Thyroid gland (tissue), 4 donors: ENCODE data around the gene DLGAP5. TPM values are rescaled to one million over a fixed set of nuclear protein-coding genes. Genes with fewer than 3 reads are reported as not detected.

Experiments used
- DNase-seq, 2 donors: peaks; one replicate each; pipeline ENCODE4 v3.0.0-alpha.2; 2019
- H3K27ac ChIP-seq, 3 donors: fragments of 200-600 bp; sonication (generic); 1 replicate in 2 of 3; 2 replicates in 1 of 3; pipeline ENCODE4 v1.5.1; 2016 to 2019; ENCODE audit warnings: mild to moderate bottlenecking in 1 of 3, moderate library complexity in 1 of 3
- H3K27me3 ChIP-seq: fragments of 200-600 bp; sonication (generic); one replicate; pipeline ENCODE4 v1.5.1; 2019
- H3K36me3 ChIP-seq, 2 donors: fragments of 200-600 bp; sonication (generic); one replicate each; pipeline ENCODE4 v1.5.1; 2016 to 2019
- H3K4me1 ChIP-seq, 2 donors: fragments of 200-600 bp; sonication (generic); one replicate each; pipeline ENCODE4 v1.5.1; 2017 to 2019
- H3K4me3 ChIP-seq, 3 donors: fragments of 200-600 bp; sonication (generic); replicated peaks in 1 of 3; 1 replicate in 2 of 3; 2 replicates in 1 of 3; pipeline ENCODE4 v1.5.1; 2016; ENCODE audit warnings: mild to moderate bottlenecking in 1 of 3
- H3K9me3 ChIP-seq: fragments of 200-600 bp; sonication (generic); one replicate; pipeline ENCODE4 v1.5.1; 2017
- POLR2A ChIP-seq, 2 donors: fragments of 450-650 bp; IDR thresholded peaks; one replicate each; pipeline ENCODE4 v1.6.1; 2017; ENCODE audit warnings: antibody characterized with exemption in 2 of 2, mild to moderate bottlenecking in 2 of 2, moderate library complexity in 1 of 2
- WGBS, 2 donors: methylation state at CpG; one replicate each; pipeline ENCODE4 v1.1.5; 2017; 5-methylcytosine and 5-hydroxymethylcytosine counted together
- intact Hi-C: fragments of 100-400 bp; cut with DNase I; formaldehyde crosslinking; loops from one replicate; pipeline ENCODE4 v1.15.1; 2023
- total RNA-seq, 4 donors: library from RNA; depleted of rRNA; stranded (reverse); fragments of >200 nt; gene quantifications; one replicate each; pipeline ENCODE4 v1.2.3, GENCODE V29; 2016
- TF ChIP-seq, protein P1 (sequence below), 6 experiments: fragments of 200-600 bp in 3 of 6; fragments of 450-650 bp in 3 of 6; sonication (generic) in 3 of 6; IDR thresholded peaks; one replicate each; pipeline ENCODE4 v1.5.1; 2016 to 2019; ENCODE audit warnings: antibody characterized with exemption in 6 of 6, mild to moderate bottlenecking in 2 of 6, inconsistent platforms in 1 of 6, moderate library complexity in 1 of 6

DLGAP5 gene
- total RNA-seq, 4 donors from 2014 or later: 0.22 to 0.42 (median 0.27) TPM; not detected in 1

DNA sequence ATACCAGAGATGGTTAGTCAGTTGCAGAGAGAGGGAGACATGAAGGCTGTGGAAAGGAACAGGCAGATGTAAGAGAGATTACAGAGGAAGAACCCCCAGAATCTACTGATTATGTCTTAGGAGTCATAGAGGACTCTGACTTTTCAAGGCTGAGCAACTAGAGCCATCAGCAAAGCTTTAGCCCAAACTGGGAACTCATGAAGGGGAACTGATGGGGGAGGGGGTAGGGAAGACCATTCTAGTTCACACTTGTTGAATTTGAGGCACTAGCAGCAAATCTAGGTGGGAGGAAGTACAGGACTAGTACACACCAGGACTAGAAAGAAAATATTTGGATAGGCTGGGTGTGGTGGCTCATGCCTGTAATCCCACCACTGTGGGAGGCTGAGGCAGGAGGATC, 52.2 kb downstream of the DLGAP5 start:
- intact Hi-C loops: no loop called here

DNA sequence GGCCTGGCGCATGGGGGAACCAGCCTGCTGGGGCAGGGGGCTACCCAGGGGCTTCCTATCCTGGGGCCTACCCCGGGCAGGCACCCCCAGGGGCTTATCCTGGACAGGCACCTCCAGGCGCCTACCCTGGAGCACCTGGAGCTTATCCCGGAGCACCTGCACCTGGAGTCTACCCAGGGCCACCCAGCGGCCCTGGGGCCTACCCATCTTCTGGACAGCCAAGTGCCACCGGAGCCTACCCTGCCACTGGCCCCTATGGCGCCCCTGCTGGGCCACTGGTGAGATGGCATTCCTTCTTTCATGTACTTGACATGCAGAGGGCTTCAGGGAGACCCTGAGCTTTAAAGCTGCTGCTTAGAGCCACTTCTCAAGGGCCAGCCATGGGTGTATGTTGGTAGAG, 53.3 kb downstream of the DLGAP5 start:
- WGBS, 2 donors: 84 to 85% methylated on average over 2 to 3 of the region's 7 CpGs
- no peaks in the 10 kb centered on the region for H3K27me3 ChIP-seq
- H3K4me3 ChIP-seq: no peak overlapping the region
- H3K4me1 ChIP-seq: peaks cover 17 to 28% of the 10 kb centered on the region in 2 donors
- TF ChIP-seq, protein P1, sequence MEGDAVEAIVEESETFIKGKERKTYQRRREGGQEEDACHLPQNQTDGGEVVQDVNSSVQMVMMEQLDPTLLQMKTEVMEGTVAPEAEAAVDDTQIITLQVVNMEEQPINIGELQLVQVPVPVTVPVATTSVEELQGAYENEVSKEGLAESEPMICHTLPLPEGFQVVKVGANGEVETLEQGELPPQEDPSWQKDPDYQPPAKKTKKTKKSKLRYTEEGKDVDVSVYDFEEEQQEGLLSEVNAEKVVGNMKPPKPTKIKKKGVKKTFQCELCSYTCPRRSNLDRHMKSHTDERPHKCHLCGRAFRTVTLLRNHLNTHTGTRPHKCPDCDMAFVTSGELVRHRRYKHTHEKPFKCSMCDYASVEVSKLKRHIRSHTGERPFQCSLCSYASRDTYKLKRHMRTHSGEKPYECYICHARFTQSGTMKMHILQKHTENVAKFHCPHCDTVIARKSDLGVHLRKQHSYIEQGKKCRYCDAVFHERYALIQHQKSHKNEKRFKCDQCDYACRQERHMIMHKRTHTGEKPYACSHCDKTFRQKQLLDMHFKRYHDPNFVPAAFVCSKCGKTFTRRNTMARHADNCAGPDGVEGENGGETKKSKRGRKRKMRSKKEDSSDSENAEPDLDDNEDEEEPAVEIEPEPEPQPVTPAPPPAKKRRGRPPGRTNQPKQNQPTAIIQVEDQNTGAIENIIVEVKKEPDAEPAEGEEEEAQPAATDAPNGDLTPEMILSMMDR (IDR thresholded peaks at IDR 0.05): peak in 1 of 6 experiments; percentile 20
- TF ChIP-seq POLR2A (IDR thresholded peaks at IDR 0.05): no peak
- no peak for DNase-seq
- intact Hi-C loops: no loop called here
- H3K9me3 ChIP-seq: no peaks in the 10 kb centered on the region
- H3K27ac ChIP-seq: peak overlapping the region in 2 of 3 donors; percentile 60 to 66
- H3K36me3 ChIP-seq: peaks cover 19 to 32% of the 10 kb centered on the region in 2 donors

More for the DNA sequence above, 52.2 kb downstream of the DLGAP5 start:
- peaks cover 29 to 41% of the 10 kb centered on the region in 2 donors for H3K36me3 ChIP-seq
- TF ChIP-seq, protein P1 (IDR thresholded peaks at IDR 0.05): no peak
- TF ChIP-seq POLR2A (IDR thresholded peaks at IDR 0.05): no peak
- H3K27ac ChIP-seq: no peak overlapping the region
- H3K9me3 ChIP-seq: no peaks in the 10 kb centered on the region
- H3K27me3 ChIP-seq: no peaks in the 10 kb centered on the region
- no peak overlapping the region for H3K4me3 ChIP-seq
- H3K4me1 ChIP-seq: peaks cover 17 to 28% of the 10 kb centered on the region in 2 donors
- DNase-seq: no peak

DNA sequence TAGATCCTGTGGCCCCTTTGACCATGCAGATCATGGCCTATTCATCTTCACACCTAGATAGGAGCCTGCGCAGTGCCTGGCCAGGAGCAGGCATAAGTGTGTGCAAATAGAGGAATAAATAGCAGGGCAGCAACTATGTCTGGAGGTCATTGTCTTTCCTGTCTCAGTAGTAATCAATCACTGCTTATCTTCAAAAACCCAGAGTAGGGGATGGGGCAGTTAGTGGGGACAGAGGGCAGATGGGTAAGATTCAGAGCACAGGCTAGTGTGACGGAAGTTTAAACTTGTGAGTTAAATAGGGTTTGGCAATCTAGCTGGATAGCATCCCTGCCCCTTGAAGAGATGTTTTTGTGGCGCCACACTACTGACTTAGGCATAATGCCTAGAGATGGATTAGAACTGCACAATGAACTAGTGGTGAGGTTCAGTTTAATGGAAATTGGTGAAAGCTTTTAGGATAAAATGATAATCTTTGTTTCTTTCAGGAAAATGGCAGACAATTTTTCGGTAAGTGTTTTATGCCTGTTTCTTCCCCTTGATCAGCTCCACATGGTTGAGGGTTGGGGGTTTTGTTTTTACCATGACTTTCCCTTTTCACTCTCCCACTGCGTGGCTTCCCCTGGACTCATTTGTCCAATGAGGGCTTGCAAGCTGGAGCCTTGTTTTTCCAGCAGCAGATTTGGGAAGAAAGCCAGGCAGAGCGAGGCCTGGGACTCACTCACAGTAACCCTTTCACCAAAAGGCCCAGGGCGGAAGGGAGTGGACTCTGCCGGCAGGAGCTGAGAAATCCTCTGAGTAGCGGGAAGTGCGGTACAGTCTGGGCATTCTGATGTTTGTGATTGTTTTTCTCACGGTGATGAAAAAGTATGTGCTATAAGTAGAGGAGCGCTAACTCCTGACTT, 54.2 kb downstream of the DLGAP5 start:
- H3K4me1 ChIP-seq: peaks cover 17 to 28% of the 10 kb centered on the region in 2 donors
- TF ChIP-seq POLR2A (IDR thresholded peaks at IDR 0.05): peak in 1 of 2 donors; percentile 18
- TF ChIP-seq, protein P1 (IDR thresholded peaks at IDR 0.05): no peak
- intact Hi-C loops: no loop called here
- peak; percentile 88 to 91 for DNase-seq
- 34 to 35% methylated on average over 12 of the region's 12 CpGs for WGBS, 2 donors
- peak overlapping the region; percentile 34 to 66 (median 60) for H3K27ac ChIP-seq
- peaks cover 16 to 24% of the 10 kb centered on the region in 2 donors for H3K36me3 ChIP-seq
- H3K27me3 ChIP-seq: no peaks in the 10 kb centered on the region
- H3K4me3 ChIP-seq: peak overlapping the region in 1 of 3 donors; percentile 1
- H3K9me3 ChIP-seq: no peaks in the 10 kb centered on the region

- Histone ChIP-seq H3K4me3 (no peak overlapping the region), H3K27me3 (no peaks in the 10 kb centered on the region), H3K27ac (peak overlapping the region in 1 of 3 donors; percentile 60), H3K4me1 (peaks cover 19 to 28% of the 10 kb centered on the region in 2 donors), H3K36me3 (peaks cover 11 to 21% of the 10 kb centered on the region in 2 donors), H3K9me3 (no peaks in the 10 kb centered on the region)
- WGBS, 2 donors: 81 to 91% methylated on average over 3 of the region's 3 CpGs
- no peak for TF ChIP-seq POLR2A (IDR thresholded peaks at IDR 0.05)
- TF ChIP-seq, protein P1 (IDR thresholded peaks at IDR 0.05): no peak
- DNase-seq: no peak
- intact Hi-C loops: no loop called here
These were observed 55.1 kb downstream of the DLGAP5 start for GRCh38 chr14:55136241-55136640.

GRCh38 chr14:55133416-55133815, 58.0 kb downstream of the DLGAP5 start:
- no peaks in the 10 kb centered on the region for H3K27me3 ChIP-seq
- intact Hi-C loops: no loop called here
- H3K36me3 ChIP-seq: no peaks in the 10 kb centered on the region
- WGBS, 2 donors: 57 to 80% methylated on average over 4 of the region's 4 CpGs
- TF ChIP-seq POLR2A (IDR thresholded peaks at IDR 0.05): no peak
- TF ChIP-seq, protein P1 (IDR thresholded peaks at IDR 0.05): peak in 3 of 6 experiments; percentile 25 to 37 (median 27)
- no peaks in the 10 kb centered on the region for H3K9me3 ChIP-seq
- H3K27ac ChIP-seq: no peak overlapping the region
- no peak overlapping the region for H3K4me3 ChIP-seq
- H3K4me1 ChIP-seq: peaks cover 20 to 39% of the 10 kb centered on the region in 2 donors
- DNase-seq: no peak
